ENCODE results near the gene STPG1.

DNA sequence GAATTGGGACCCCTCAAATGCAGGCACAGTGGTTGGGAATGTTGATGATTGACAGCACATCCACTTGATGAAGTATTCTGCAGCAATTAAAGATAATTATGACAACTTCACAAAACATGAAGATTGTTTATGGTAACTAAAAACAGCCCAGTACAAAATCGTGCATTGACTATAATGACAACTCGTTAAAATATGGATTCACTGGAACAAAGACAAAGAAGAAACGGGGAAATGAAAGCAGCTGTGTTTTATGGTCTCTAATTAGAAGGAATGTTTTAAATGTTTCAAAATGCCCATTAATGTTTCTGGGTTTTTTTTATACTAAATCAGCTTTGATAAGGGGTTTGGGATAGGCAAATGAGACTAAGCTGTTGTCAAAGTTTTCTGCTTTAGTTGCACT, 38.2 kb upstream of the STPG1 start:
- TF ChIP-seq, protein P1, sequence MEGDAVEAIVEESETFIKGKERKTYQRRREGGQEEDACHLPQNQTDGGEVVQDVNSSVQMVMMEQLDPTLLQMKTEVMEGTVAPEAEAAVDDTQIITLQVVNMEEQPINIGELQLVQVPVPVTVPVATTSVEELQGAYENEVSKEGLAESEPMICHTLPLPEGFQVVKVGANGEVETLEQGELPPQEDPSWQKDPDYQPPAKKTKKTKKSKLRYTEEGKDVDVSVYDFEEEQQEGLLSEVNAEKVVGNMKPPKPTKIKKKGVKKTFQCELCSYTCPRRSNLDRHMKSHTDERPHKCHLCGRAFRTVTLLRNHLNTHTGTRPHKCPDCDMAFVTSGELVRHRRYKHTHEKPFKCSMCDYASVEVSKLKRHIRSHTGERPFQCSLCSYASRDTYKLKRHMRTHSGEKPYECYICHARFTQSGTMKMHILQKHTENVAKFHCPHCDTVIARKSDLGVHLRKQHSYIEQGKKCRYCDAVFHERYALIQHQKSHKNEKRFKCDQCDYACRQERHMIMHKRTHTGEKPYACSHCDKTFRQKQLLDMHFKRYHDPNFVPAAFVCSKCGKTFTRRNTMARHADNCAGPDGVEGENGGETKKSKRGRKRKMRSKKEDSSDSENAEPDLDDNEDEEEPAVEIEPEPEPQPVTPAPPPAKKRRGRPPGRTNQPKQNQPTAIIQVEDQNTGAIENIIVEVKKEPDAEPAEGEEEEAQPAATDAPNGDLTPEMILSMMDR (IDR thresholded peaks at IDR 0.05), result no peak
- TF ChIP-seq POLR2A (IDR thresholded peaks at IDR 0.05), result no peak
- TF ChIP-seq POLR2AphosphoS5 (IDR thresholded peaks at IDR 0.05), result no peak

Data from breast epithelium (tissue), 3 donors.